ENCODE measurements around the gene ANKRD34A. TPM values are rescaled to one million over a fixed set of nuclear protein-coding genes. Genes with fewer than 3 reads are reported as not detected.

The ANKRD34A gene
- 1 to 10 TPM; 1.5 to 3.4 TPM for total RNA-seq

DNA sequence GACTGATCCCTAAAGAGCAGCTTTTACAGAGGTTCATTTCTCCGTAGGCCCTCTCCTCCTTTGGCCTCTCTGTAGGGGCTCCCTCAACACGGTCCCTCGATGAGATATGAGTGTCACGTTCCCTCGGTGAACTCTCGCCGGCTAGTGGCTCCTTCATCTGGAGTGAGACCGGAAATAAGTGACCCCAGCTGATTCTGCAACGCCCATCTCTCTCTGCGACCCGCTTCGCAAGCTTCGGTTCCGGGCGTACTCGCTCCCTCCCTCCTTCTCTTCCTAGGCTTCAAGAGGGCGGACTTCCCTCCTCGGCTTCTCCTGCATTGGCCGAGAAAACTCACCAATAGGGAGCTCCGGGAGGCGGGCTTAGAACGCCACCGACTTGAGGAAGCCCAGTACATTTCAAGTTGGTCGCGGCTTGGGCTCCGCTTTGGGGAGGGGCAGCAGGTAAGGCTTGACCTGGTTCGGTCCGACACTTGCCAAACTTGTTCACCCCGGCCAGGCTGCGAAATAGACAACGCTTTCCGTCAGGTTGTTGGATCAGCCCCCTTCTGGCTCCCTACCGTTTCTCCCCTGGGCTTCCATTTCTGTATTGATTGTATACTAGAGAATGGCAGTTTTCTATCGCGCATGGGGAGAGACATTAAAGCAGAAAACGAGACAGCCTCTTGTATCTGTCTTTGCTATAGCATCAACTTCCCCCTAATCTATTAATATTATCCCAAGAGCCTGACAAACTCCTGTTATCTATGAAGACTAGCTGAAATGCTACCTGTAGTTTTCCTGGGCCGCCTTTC lies at the start of gene ANKRD34A, which contains the start of gene POLR3GL:
Gene ANKRD34A, minus strand, starts transcription at position 248 of the 791 bp plus-strand sequence. CDS start 2,816 bp downstream, outside the sequence.
Gene POLR3GL, plus strand, starts transcription at position 363 of the 791 bp plus-strand sequence. CDS start 10,176 bp downstream, outside the sequence.
- peak; percentile 97 for DNase-seq (ENCODE audit: low spot score)

DNA sequence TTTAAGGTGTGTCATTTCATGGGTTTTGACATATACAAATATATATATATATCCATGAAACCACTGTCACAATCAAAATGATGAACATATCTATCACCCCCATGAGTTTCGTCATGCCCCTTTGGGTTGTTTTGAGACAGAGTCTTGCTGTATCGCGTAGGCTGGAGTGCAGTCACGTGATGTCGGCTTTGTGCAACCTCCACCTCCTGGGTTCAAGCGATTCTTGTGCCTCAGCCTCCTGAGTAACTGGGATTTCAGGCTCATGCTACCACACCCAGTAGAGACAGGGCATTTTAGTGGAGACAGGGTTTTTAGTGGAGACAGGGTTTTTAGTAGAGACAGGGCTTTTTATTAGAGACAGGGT lies 49.2 kb upstream of the ANKRD34A start:
- TF ChIP-seq, protein P1, sequence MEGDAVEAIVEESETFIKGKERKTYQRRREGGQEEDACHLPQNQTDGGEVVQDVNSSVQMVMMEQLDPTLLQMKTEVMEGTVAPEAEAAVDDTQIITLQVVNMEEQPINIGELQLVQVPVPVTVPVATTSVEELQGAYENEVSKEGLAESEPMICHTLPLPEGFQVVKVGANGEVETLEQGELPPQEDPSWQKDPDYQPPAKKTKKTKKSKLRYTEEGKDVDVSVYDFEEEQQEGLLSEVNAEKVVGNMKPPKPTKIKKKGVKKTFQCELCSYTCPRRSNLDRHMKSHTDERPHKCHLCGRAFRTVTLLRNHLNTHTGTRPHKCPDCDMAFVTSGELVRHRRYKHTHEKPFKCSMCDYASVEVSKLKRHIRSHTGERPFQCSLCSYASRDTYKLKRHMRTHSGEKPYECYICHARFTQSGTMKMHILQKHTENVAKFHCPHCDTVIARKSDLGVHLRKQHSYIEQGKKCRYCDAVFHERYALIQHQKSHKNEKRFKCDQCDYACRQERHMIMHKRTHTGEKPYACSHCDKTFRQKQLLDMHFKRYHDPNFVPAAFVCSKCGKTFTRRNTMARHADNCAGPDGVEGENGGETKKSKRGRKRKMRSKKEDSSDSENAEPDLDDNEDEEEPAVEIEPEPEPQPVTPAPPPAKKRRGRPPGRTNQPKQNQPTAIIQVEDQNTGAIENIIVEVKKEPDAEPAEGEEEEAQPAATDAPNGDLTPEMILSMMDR (IDR thresholded peaks at IDR 0.05): no peak
- H3K36me3 ChIP-seq: no peaks in the 10 kb centered on the region
- no peaks in the 10 kb centered on the region for H3K9me3 ChIP-seq
- H3K27ac ChIP-seq: no peak overlapping the region
- no peaks in the 10 kb centered on the region for H3K4me1 ChIP-seq
- no peak for DNase-seq (ENCODE audit: low spot score)
- H3K4me3 ChIP-seq: no peak overlapping the region
- H3K27me3 ChIP-seq: no peaks in the 10 kb centered on the region

More for the DNA sequence above, at the start of gene ANKRD34A, which contains the start of gene POLR3GL:
- peak within 1 kb of the TSS; percentile 93 for H3K27ac ChIP-seq
- H3K36me3 ChIP-seq: no peaks in the 10 kb centered on the region
- peaks cover 0 to 40% of the 10 kb centered on the region in 2 donors for H3K4me1 ChIP-seq
- H3K27me3 ChIP-seq: no peaks in the 10 kb centered on the region
- H3K4me3 ChIP-seq: peak within 1 kb of the TSS; percentile 65 to 74
- TF ChIP-seq, protein P1 (IDR thresholded peaks at IDR 0.05): peak in 1 of 2 donors; percentile 13
- no peaks in the 10 kb centered on the region for H3K9me3 ChIP-seq

DNA sequence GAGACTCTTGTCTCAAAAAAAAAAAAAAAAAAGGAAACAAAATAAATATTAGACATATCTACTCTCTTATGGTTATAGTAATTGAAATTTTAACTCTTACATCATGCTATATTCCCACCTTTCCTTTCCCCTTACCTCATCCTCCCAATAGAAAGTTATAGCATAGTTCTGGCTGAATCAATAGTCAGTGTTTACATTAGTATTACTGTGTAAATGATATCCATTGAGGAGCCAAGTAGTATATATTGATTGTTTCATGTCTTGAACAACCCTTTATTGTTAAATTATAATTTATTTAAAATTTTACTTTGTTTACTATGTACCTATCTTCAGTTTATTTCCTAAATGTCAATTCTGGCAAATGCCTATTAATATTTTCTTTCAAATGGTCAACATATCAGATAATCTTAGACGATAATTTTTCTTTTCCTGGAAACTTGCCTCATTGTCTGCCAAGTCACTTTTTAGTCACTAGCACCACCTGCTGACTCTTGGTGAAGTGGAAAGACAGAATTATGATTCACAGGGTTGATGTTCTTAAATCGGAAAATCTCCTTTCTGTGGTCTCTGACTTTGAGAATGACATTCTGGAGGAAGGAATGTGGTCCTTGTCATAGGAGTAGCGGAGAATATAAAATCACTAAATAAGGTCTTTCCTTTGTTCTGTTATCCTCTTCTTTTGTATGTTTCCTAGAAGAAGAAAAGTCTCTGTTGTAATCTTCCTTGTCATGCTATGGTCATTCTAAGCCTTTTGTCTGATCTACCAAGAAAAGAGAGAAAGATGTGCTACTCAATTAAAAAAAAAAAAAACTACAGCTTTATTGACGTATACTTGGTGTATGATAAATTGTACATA lies 48.6 kb upstream of the ANKRD34A start:
- no peaks in the 10 kb centered on the region for H3K27me3 ChIP-seq
- H3K9me3 ChIP-seq: no peaks in the 10 kb centered on the region
- H3K36me3 ChIP-seq: no peaks in the 10 kb centered on the region
- no peak overlapping the region for H3K27ac ChIP-seq
- H3K4me1 ChIP-seq: peaks cover 0 to 2% of the 10 kb centered on the region in 2 donors
- no peak for DNase-seq (ENCODE audit: low spot score)
- TF ChIP-seq, protein P1 (IDR thresholded peaks at IDR 0.05): peak; percentile 40 to 81
- H3K4me3 ChIP-seq: no peak overlapping the region

DNA sequence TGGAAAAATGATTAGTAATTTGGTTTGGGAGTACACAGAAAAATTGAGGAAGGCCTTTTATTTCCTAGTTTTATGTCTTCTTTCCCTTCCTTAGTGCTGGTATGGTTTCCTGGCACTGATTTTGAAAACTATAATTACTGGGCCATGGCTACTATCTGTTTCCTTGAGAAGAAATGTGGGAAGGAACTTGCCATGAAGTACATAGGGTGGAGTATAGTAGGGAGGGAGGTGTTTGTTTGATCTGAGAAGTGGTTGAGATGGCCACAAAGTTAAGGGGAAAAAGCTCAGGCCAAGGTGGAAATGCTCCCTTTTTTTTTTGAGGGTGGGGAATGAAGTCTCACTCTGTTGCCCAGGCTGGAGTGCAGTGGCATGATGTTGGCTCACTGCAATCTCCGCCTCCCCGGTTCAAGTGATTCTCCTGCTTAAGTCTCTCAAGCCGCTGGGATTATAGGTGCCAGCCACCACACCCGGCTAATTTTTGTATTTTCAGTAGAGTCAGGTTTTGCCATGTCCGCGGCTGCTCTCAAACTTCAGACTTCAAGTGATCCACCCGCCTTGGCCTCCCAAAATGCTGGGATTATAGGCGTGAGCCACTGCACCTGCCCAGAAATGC lies 45.9 kb upstream of the ANKRD34A start:
- no peaks in the 10 kb centered on the region for H3K9me3 ChIP-seq
- peaks cover 0 to 8% of the 10 kb centered on the region in 2 donors for H3K4me1 ChIP-seq
- H3K4me3 ChIP-seq: no peak overlapping the region
- H3K27me3 ChIP-seq: no peaks in the 10 kb centered on the region
- TF ChIP-seq, protein P1 (IDR thresholded peaks at IDR 0.05): no peak
- DNase-seq (ENCODE audit: low spot score): no peak
- H3K27ac ChIP-seq: peak overlapping the region; percentile 49 to 60
- H3K36me3 ChIP-seq: no peaks in the 10 kb centered on the region

DNA sequence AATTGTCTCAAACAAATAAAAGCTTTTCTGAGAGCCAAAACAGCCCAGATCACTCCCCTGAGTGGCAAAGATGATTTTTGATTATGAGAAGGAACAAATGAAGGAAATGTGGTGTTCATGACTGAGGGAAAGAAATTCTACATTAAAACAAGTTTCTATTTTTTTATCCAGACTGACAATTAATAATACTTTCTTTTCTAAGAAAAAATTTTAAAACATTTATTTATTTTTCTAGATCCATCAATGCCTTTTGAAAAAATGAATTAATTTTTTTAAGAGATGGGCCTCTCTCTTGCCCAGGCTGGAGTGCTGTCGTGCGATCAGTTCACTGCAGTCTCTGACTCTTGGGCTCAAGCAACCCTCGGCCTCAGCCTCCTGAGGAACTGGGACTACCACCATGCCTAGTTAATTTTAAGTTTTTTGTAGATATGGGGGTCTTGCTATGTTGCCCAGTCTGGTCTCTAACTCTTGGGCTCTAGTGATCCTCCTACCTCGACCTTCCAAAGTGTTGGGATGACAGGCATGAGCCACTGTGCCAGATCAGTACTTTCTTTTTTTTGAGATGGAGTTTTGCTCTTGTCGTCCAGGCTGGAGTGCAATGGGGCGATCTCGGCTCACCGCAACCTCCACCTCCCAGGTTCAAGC lies 43.2 kb upstream of the ANKRD34A start:
- H3K4me3 ChIP-seq: peak overlapping the region in 1 of 2 donors; percentile 24
- peak overlapping the region; percentile 75 to 84 for H3K27ac ChIP-seq
- H3K4me1 ChIP-seq: peaks cover 0 to 8% of the 10 kb centered on the region in 2 donors
- DNase-seq (ENCODE audit: low spot score): no peak
- no peaks in the 10 kb centered on the region for H3K36me3 ChIP-seq
- H3K9me3 ChIP-seq: no peaks in the 10 kb centered on the region
- TF ChIP-seq, protein P1 (IDR thresholded peaks at IDR 0.05): peak in 1 of 2 donors; percentile 8
- H3K27me3 ChIP-seq: no peaks in the 10 kb centered on the region

Measured in right atrium auricular region (tissue), 2 donors.